Parathyroid adenoma (tissue), 2 donors: ENCODE data around the gene DAPK1.

Source experiments
- H2AFZ ChIP-seq: fragments of 300-600 bp; sonication (generic); one replicate; pipeline ENCODE4 v1.7.0; 2017; ENCODE audit warnings: antibody characterized with exemption, mild to moderate bottlenecking
- H3K27ac ChIP-seq: fragments of 300-600 bp; sonication (generic); one replicate; pipeline ENCODE4 v1.7.0; 2017
- H3K27me3 ChIP-seq: fragments of 300-600 bp; sonication (generic); one replicate; pipeline ENCODE4 v1.7.0; 2017; ENCODE audit warnings: low read length; ENCODE audit not compliant: control insufficient read depth, insufficient read depth
- H3K36me3 ChIP-seq: fragments of 300-600 bp; sonication (generic); one replicate; pipeline ENCODE4 v1.7.0; 2017; ENCODE audit warnings: low read length; ENCODE audit not compliant: control insufficient read depth, insufficient read depth
- H3K4me1 ChIP-seq: fragments of 300-600 bp; sonication (generic); one replicate; pipeline ENCODE4 v1.7.0; 2017; ENCODE audit warnings: control low read depth
- H3K4me2 ChIP-seq: fragments of 300-600 bp; sonication (generic); one replicate; pipeline ENCODE4 v1.7.0; 2017; ENCODE audit warnings: low read length
- H3K4me3 ChIP-seq: fragments of 300-600 bp; sonication (generic); one replicate; pipeline ENCODE4 v1.7.0; 2017; ENCODE audit warnings: low read depth, low read length
- H3K79me2 ChIP-seq: fragments of 300-600 bp; sonication (generic); one replicate; pipeline ENCODE4 v1.7.0; 2017; ENCODE audit warnings: control low read depth
- H3K9ac ChIP-seq: fragments of 300-600 bp; sonication (generic); one replicate; pipeline ENCODE4 v1.7.0; 2017; ENCODE audit warnings: mild to moderate bottlenecking
- H3K9me3 ChIP-seq: fragments of 300-600 bp; sonication (generic); one replicate; pipeline ENCODE4 v1.7.0; 2017; ENCODE audit warnings: low read length; ENCODE audit not compliant: control insufficient read depth
- CTCF ChIP-seq: fragments of 300-600 bp; sonication (generic); IDR thresholded peaks from one replicate; pipeline ENCODE4 v1.7.0; 2017; ENCODE audit warnings: antibody characterized with exemption, mild to moderate bottlenecking
- donor health status: primary hyperparathyroidism.

DAPK1 gene

GRCh38 chr9:87685871-87686519 lies 188.3 kb downstream of the DAPK1 start:
- no peak overlapping the region for H3K9ac ChIP-seq
- no peaks in the 10 kb centered on the region for H3K36me3 ChIP-seq
- H3K27ac ChIP-seq: no peak overlapping the region
- H3K27me3 ChIP-seq: no peaks in the 10 kb centered on the region
- H3K4me2 ChIP-seq: no peak overlapping the region
- no peaks in the 10 kb centered on the region for H3K79me2 ChIP-seq
- no peak overlapping the region for H3K4me3 ChIP-seq
- H3K4me1 ChIP-seq: no peaks in the 10 kb centered on the region
- no peaks in the 10 kb centered on the region for H3K9me3 ChIP-seq
- TF ChIP-seq CTCF: no peak
- no peak overlapping the region for H2AFZ ChIP-seq

- H3K27me3 ChIP-seq: no peaks in the 10 kb centered on the region
- H3K36me3 ChIP-seq: no peaks in the 10 kb centered on the region
- H3K4me1 ChIP-seq: no peaks in the 10 kb centered on the region
- H2AFZ ChIP-seq: no peak overlapping the region
- no peak overlapping the region for H3K9ac ChIP-seq
- H3K9me3 ChIP-seq: no peaks in the 10 kb centered on the region
- no peak overlapping the region for H3K27ac ChIP-seq
- H3K4me3 ChIP-seq: no peak overlapping the region
- no peak for TF ChIP-seq CTCF
- H3K4me2 ChIP-seq: no peak overlapping the region
- H3K79me2 ChIP-seq: no peaks in the 10 kb centered on the region
Observed at GRCh38 chr9:87686520-87687090, 188.9 kb downstream of the DAPK1 start.

- no peak overlapping the region for H2AFZ ChIP-seq
- no peak overlapping the region for H3K27ac ChIP-seq
- no peak for TF ChIP-seq CTCF
- H3K4me3 ChIP-seq: no peak overlapping the region
- no peaks in the 10 kb centered on the region for H3K9me3 ChIP-seq
- H3K36me3 ChIP-seq: no peaks in the 10 kb centered on the region
- H3K27me3 ChIP-seq: no peaks in the 10 kb centered on the region
- no peaks in the 10 kb centered on the region for H3K79me2 ChIP-seq
- H3K4me1 ChIP-seq: no peaks in the 10 kb centered on the region
- no peak overlapping the region for H3K4me2 ChIP-seq
- H3K9ac ChIP-seq: no peak overlapping the region
Observed at GRCh38 chr9:87687207-87687606, 189.5 kb downstream of the DAPK1 start.

- no peaks in the 10 kb centered on the region for H3K36me3 ChIP-seq
- no peak overlapping the region for H3K4me3 ChIP-seq
- no peak overlapping the region for H3K4me2 ChIP-seq
- H3K9ac ChIP-seq: no peak overlapping the region
- no peak overlapping the region for H2AFZ ChIP-seq
- H3K79me2 ChIP-seq: no peaks in the 10 kb centered on the region
- H3K27me3 ChIP-seq: no peaks in the 10 kb centered on the region
- H3K9me3 ChIP-seq: no peaks in the 10 kb centered on the region
- no peak for TF ChIP-seq CTCF
- H3K27ac ChIP-seq: no peak overlapping the region
- H3K4me1 ChIP-seq: no peaks in the 10 kb centered on the region
Observed at GRCh38 chr9:87694236-87694755, 196.6 kb downstream of the DAPK1 start.

GRCh38 chr9:87695523-87695922 lies 197.9 kb downstream of the DAPK1 start:
- Histone ChIP-seq H3K27me3 (no peaks in the 10 kb centered on the region), H3K27ac (no peak overlapping the region), H3K79me2 (no peaks in the 10 kb centered on the region), H3K4me3 (no peak overlapping the region), H3K4me2 (no peak overlapping the region), H3K9me3 (no peaks in the 10 kb centered on the region), H3K4me1 (no peaks in the 10 kb centered on the region), H3K9ac (no peak overlapping the region), H2AFZ (no peak overlapping the region), H3K36me3 (no peaks in the 10 kb centered on the region)
- TF ChIP-seq CTCF: no peak
